C4-2B (cell line): ENCODE results near the gene IFITM1.
"Not testable (repeated sequence)": the region's sequence is repeated elsewhere in the genome, so short reads cannot be mapped to it uniquely, and the experiment has no call there.

Source experiments
- ZFX ChIP-seq: fragments of 450-650 bp; IDR thresholded peaks from 2 replicates; pipeline ENCODE4 v1.6.1; 2017
- TF ChIP-seq, protein P1 (sequence below): fragments of 450-650 bp; conservative IDR thresholded peaks from 2 replicates; pipeline ENCODE4 v1.5.1; 2017; ENCODE audit warnings: mild to moderate bottlenecking

DNA sequence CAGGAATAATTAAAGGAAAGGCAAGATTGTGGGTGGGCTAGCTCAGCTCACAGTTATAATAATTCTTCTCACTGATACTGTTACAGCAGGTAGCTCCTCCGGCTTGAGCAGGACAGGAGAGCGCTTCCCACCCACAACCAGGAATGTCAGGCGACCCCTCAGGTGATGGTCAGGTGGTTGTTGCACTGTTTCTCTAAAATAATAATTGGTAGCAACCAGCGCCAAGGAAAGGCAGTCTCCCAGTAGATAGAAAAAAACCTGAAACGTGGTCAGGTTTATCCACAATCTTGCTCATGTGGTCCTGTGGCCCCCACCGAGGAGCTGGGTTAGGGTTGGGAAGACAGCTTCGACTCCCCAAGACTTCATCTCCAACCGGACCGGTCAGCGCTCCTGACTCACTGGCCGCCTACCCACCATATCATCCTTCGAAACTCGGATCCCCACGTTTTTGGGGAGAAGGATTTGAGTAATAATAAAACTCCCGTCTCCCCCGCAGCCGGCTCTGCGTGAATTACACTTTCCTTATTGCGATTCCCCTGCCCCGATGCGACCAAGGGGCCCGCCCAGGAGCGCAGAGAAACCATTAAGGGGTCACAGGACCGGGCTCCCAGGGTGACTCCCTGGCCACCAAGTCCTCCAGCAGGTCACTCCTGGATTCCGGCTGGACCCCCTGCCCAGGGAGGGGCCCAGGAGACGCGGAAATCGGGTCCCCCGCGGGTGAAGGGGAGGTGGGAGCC lies 4.0 kb downstream of the IFITM1 start:
- TF ChIP-seq, protein P1, sequence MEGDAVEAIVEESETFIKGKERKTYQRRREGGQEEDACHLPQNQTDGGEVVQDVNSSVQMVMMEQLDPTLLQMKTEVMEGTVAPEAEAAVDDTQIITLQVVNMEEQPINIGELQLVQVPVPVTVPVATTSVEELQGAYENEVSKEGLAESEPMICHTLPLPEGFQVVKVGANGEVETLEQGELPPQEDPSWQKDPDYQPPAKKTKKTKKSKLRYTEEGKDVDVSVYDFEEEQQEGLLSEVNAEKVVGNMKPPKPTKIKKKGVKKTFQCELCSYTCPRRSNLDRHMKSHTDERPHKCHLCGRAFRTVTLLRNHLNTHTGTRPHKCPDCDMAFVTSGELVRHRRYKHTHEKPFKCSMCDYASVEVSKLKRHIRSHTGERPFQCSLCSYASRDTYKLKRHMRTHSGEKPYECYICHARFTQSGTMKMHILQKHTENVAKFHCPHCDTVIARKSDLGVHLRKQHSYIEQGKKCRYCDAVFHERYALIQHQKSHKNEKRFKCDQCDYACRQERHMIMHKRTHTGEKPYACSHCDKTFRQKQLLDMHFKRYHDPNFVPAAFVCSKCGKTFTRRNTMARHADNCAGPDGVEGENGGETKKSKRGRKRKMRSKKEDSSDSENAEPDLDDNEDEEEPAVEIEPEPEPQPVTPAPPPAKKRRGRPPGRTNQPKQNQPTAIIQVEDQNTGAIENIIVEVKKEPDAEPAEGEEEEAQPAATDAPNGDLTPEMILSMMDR: not testable (repeated sequence)
- TF ChIP-seq ZFX: not testable (repeated sequence)
